ENCODE measurements around the gene F2R.

F2R gene

GRCh38 chr5:76723266-76723665 is 7.3 kb downstream of the F2R start:
- H3K4me3 ChIP-seq (ENCODE audit: low read depth, low read length), result no peak overlapping the region
- TF ChIP-seq POLR2A (IDR thresholded peaks at IDR 0.05; ENCODE audit: extremely low read depth, insufficient read length) (no peak), MAX (IDR thresholded peaks at IDR 0.05; ENCODE audit: low read depth, low read length) (no peak), CTCF (IDR thresholded peaks at IDR 0.05; ENCODE audit: low read depth, low read length) (no peak), MYC (IDR thresholded peaks at IDR 0.05; ENCODE audit: low read depth, low read length) (no peak)
- DNase-seq (ENCODE audit: low read depth), result no peak

GRCh38 chr5:76723906-76724305 is 8.0 kb downstream of the F2R start:
- no peak for DNase-seq (ENCODE audit: low read depth)
- H3K4me3 ChIP-seq (ENCODE audit: low read depth, low read length), result no peak overlapping the region
- TF ChIP-seq MYC (IDR thresholded peaks at IDR 0.05; ENCODE audit: low read depth, low read length) (no peak), MAX (IDR thresholded peaks at IDR 0.05; ENCODE audit: low read depth, low read length) (no peak), CTCF (IDR thresholded peaks at IDR 0.05; ENCODE audit: low read depth, low read length) (no peak), POLR2A (IDR thresholded peaks at IDR 0.05; ENCODE audit: extremely low read depth, insufficient read length) (no peak)

GRCh38 chr5:76724871-76725270 is 8.9 kb downstream of the F2R start:
- DNase-seq (ENCODE audit: low read depth), result no peak
- TF ChIP-seq MYC (IDR thresholded peaks at IDR 0.05; ENCODE audit: low read depth, low read length) (no peak), CTCF (IDR thresholded peaks at IDR 0.05; ENCODE audit: low read depth, low read length) (no peak), MAX (IDR thresholded peaks at IDR 0.05; ENCODE audit: low read depth, low read length) (no peak)
- no peak overlapping the region for H3K4me3 ChIP-seq (ENCODE audit: low read depth, low read length)

GRCh38 chr5:76728965-76729364 is 13.0 kb downstream of the F2R start:
- DNase-seq (ENCODE audit: low read depth), result no peak
- TF ChIP-seq MAX (IDR thresholded peaks at IDR 0.05; ENCODE audit: low read depth, low read length) (no peak), MYC (IDR thresholded peaks at IDR 0.05; ENCODE audit: low read depth, low read length) (no peak), POLR2A (IDR thresholded peaks at IDR 0.05; ENCODE audit: extremely low read depth, insufficient read length) (no peak), CTCF (IDR thresholded peaks at IDR 0.05; ENCODE audit: low read depth, low read length) (no peak)
- H3K4me3 ChIP-seq (ENCODE audit: low read depth, low read length), result no peak overlapping the region

GRCh38 chr5:76729373-76730290 is 13.7 kb downstream of the F2R start:
- no peak overlapping the region for H3K4me3 ChIP-seq (ENCODE audit: low read depth, low read length)
- DNase-seq (ENCODE audit: low read depth), result no peak
- TF ChIP-seq MAX (IDR thresholded peaks at IDR 0.05; ENCODE audit: low read depth, low read length) (no peak), CTCF (IDR thresholded peaks at IDR 0.05; ENCODE audit: low read depth, low read length) (no peak)

All from NB4 (cell line).